ENCODE results near the gene DENND5B. TPM values are rescaled to one million over a fixed set of nuclear protein-coding genes. Genes with fewer than 3 reads are reported as not detected.
"Not testable (repeated sequence)": the region's sequence is repeated elsewhere in the genome, so short reads cannot be mapped to it uniquely, and the experiment has no call there.

The DENND5B gene
- polyA plus RNA-seq, 1 donor from 2014 or later: 30.7 TPM

GRCh38 chr12:31492599-31493196, 98.2 kb downstream of the DENND5B start:
- Mint-ChIP-seq H3K4me1 (peaks cover 7 to 26% (median 14%) of the 10 kb centered on the region in 3 donors), H3K27me3 (no peaks in the 10 kb centered on the region), H3K36me3 (peaks cover 11% of the 10 kb centered on the region), H3K27ac (no peak overlapping the region), H3K9me3 (no peaks in the 10 kb centered on the region), H3K4me3 (no peak overlapping the region)

DNA sequence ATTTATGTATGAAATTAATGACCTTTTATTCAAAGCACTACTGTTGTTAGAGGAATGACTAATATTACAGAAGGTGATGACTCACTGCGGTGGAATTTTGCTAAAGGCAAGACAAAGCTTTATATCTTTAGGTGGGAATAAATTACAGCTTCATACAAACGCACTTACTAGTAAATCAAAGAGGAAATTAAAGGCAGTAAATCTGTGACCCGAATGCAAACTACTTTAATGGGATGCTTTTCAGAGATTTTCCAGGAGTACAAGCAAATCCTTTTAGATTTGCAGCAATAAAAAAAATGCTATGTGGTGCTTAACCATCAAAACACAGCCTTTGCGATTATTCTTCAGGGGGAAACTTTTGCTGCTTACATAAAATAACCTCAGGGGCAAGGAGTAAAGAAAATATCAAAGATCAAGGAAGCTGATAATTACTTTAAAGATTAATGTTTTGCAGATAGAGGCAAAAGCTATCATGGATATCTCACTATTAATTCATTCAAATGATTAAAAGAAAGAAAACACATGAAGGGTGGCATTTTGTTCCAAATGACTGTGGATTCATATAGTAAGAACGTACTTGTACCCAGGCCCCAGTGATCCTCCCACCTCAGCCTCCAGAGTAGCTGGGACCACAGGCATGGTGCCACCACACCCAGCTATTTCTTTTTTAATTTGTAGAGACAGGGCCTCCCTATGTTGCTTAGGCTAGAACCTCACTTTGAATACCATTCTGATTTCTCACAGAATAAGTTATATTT, 98.9 kb downstream of the DENND5B start:
- Mint-ChIP-seq H3K27me3 (no peaks in the 10 kb centered on the region), H3K9me3 (no peaks in the 10 kb centered on the region), H3K4me3 (no peak overlapping the region), H3K4me1 (peaks cover 7 to 22% (median 9%) of the 10 kb centered on the region in 3 donors), H3K27ac (peak overlapping the region in 1 of 3 donors; percentile 39), H3K36me3 (peaks cover 11% of the 10 kb centered on the region)

- no peak overlapping the region for H3K27ac Mint-ChIP-seq
- H3K4me1 Mint-ChIP-seq: peaks cover 7 to 27% (median 11%) of the 10 kb centered on the region in 3 donors
- H3K4me3 Mint-ChIP-seq: no peak overlapping the region
- no peaks in the 10 kb centered on the region for H3K27me3 Mint-ChIP-seq
- H3K36me3 Mint-ChIP-seq: peaks cover 12% of the 10 kb centered on the region
- H3K9me3 Mint-ChIP-seq: no peaks in the 10 kb centered on the region
Observed at GRCh38 chr12:31491241-31491794, 99.6 kb downstream of the DENND5B start.

GRCh38 chr12:31488737-31489338, 102.1 kb downstream of the DENND5B start:
- H3K36me3 Mint-ChIP-seq: peaks cover 3% of the 10 kb centered on the region
- peak overlapping the region in 2 of 3 donors; percentile 7 to 59 for H3K27ac Mint-ChIP-seq
- no peaks in the 10 kb centered on the region for H3K27me3 Mint-ChIP-seq
- H3K4me3 Mint-ChIP-seq: no peak overlapping the region
- H3K9me3 Mint-ChIP-seq: no peaks in the 10 kb centered on the region
- peaks cover 0 to 23% (median 6%) of the 10 kb centered on the region in 3 donors for H3K4me1 Mint-ChIP-seq

DNA sequence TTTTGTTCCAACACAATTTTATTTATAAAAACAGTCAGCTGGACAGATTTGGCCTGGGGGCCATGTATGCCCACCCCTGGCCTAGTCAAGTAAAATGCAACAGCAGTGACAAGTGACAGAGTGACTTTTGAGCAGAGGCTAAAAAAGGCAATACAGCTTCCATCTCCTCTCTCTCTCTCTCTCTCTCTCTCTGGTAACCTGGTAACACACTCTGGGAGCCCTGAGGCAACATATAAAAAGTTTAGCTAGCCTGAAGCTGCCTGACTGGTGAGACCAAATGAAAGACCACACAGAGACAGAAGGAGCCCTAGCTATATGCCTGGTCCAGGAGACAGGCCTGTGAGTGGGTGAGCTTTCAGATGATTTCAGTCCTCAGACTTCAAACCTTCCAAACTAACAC, 105.4 kb downstream of the DENND5B start:
- peaks cover 13 to 39% (median 17%) of the 10 kb centered on the region in 3 donors for H3K4me1 Mint-ChIP-seq
- peaks cover 5% of the 10 kb centered on the region for H3K36me3 Mint-ChIP-seq
- H3K27ac Mint-ChIP-seq: peak overlapping the region in 1 of 3 donors; percentile 25
- H3K9me3 Mint-ChIP-seq: no peaks in the 10 kb centered on the region
- H3K4me3 Mint-ChIP-seq: no peak overlapping the region
- no peaks in the 10 kb centered on the region for H3K27me3 Mint-ChIP-seq

DNA sequence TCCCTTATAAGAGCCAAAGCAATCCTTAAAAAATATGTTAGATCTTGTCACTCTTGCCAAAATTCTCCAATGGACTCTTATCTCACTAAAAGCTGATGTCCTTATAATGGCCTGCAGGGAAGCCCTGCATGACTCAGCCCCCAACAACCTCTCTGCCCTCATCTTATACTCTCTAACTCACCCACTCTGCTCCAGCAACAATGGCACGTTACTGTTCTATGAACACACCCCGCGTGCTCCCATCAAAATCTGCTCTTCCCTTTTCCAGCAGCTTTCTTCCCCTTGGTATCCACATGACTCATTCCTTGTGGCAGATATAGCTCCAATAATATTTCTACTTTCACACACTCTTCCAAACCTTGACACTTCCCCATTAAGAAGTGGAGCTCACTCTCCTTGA, 108.1 kb downstream of the DENND5B start:
- Mint-ChIP-seq H3K4me3 (peak overlapping the region in 1 of 4 donors; percentile 5), H3K27me3 (no peaks in the 10 kb centered on the region), H3K9me3 (no peaks in the 10 kb centered on the region), H3K4me1 (peaks cover 33 to 59% (median 41%) of the 10 kb centered on the region in 3 donors), H3K36me3 (peaks cover 5% of the 10 kb centered on the region), H3K27ac (no peak overlapping the region)

DNA sequence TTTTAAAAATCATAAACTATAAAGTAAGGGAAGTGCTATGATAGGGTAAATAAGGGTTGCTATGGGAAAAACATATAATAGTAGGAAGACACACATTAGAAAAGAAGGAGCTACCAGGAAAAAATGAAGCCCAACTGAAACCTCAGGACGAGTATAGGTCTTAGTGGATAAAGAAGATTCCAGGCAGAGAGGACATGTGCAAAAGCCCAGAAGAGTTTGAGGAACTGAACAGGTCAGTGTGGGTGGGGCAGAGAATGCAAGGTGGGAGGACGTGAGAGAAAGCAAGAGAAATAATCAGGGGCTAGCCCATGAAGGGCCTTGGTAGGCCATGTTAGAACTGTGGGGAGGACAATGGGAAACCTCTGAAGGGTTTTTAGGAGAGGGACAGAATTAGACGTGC, 109.5 kb downstream of the DENND5B start:
- H3K36me3 Mint-ChIP-seq: peaks cover 6% of the 10 kb centered on the region
- H3K27ac Mint-ChIP-seq: peak overlapping the region; percentile 2 to 31 (median 20)

DNA sequence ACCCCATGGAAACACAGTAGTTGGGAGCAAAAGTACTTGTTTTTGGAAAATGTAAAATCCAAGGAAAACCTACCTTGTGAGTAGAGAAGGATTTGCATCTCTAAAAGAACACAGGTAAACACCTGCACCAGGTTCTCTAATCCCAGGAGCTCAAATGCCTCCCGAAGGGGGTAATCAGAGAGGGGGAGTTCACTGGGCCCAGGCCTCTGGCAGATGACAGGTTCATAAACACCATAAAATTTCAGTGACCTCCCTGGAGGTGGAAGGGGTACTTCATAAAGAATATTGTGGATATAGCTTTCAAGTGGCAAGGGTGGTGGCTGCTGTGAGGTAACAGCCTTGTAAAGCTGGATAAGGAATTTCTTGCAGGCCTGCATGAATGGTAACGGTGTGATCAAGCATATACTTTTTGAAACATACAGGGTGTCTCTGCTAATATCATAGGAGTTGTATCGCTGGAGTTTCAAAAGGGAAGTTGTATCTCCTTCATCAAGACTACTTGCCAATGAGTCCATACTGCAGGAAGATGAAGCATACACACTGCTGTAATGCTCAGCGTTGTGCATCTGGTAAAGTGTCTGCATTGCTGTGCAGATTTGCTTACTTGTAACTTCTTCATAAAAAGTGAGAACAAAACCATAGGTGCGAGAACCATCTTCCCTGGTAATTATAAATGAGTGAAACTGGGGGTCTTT, 111.3 kb downstream of the DENND5B start:
- no peaks in the 10 kb centered on the region for H3K9me3 Mint-ChIP-seq
- peak overlapping the region in 1 of 4 donors; percentile 47 for H3K4me3 Mint-ChIP-seq
- peak overlapping the region in 1 of 3 donors; percentile 55 for H3K27ac Mint-ChIP-seq
- peaks cover 36 to 57% (median 52%) of the 10 kb centered on the region in 3 donors for H3K4me1 Mint-ChIP-seq
- no peaks in the 10 kb centered on the region for H3K27me3 Mint-ChIP-seq
- peaks cover 12% of the 10 kb centered on the region for H3K36me3 Mint-ChIP-seq

More for the DNA sequence above, 109.5 kb downstream of the DENND5B start:
- no peaks in the 10 kb centered on the region for H3K9me3 Mint-ChIP-seq
- H3K4me3 Mint-ChIP-seq: no peak overlapping the region
- H3K27me3 Mint-ChIP-seq: no peaks in the 10 kb centered on the region
- H3K4me1 Mint-ChIP-seq: peaks cover 35 to 63% (median 49%) of the 10 kb centered on the region in 3 donors

DNA sequence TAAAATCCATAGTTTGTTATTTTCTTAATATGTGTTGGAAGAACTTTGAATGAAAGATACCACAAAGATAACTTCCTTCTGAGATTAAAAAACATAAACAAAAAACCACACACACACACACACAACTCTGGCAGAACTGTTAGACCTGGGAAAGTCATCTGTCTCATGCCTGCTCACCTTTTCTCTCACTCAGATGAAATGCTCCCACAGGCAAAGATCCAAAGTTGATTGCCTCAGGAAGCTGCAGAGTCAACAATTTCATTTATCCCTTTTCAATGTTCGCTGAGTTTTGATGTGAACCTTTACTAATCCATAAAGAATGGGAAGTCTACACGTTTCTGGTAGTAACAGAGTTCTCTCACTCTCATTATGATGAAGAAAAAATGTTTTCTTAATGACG, 112.0 kb downstream of the DENND5B start:
- Mint-ChIP-seq H3K27me3 (no peaks in the 10 kb centered on the region), H3K36me3 (peaks cover 13% of the 10 kb centered on the region), H3K9me3 (no peaks in the 10 kb centered on the region), H3K27ac (peak overlapping the region in 1 of 3 donors; percentile 16), H3K4me1 (peaks cover 36 to 62% (median 52%) of the 10 kb centered on the region in 3 donors), H3K4me3 (no peak overlapping the region)

DNA sequence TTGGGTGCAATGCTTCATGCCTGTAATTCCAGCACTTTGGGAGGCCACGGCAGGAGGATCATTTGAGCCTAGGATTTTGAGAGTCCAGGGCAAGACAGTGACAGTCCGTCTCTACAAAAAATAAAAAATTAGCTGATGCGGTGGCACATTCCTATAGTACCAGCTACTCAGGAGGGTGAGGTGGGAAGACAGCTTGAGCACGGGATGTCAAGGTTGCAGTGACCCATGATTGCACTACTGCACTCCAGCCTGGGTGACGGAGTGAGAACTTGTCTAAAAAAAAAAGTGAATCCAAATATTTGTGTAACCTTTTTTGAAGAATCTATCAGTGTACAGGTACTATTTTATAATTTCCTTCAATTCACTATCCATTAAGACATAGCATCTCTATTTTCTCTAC, 112.5 kb downstream of the DENND5B start:
- Mint-ChIP-seq H3K4me1 (peaks cover 36 to 62% (median 52%) of the 10 kb centered on the region in 3 donors), H3K36me3 (peaks cover 13% of the 10 kb centered on the region), H3K27ac (peak overlapping the region in 1 of 3 donors; percentile 16), H3K27me3 (no peaks in the 10 kb centered on the region), H3K9me3 (no peaks in the 10 kb centered on the region), H3K4me3 (peak overlapping the region in 2 of 4 donors; percentile 23 to 52)

- Mint-ChIP-seq H3K4me1 (peaks cover 36 to 61% (median 50%) of the 10 kb centered on the region in 3 donors), H3K27ac (peak overlapping the region in 2 of 3 donors; percentile 54 to 63), H3K9me3 (no peaks in the 10 kb centered on the region), H3K27me3 (no peaks in the 10 kb centered on the region), H3K4me3 (no peak overlapping the region), H3K36me3 (peaks cover 13% of the 10 kb centered on the region)
Observed at GRCh38 chr12:31477687-31478086, 113.2 kb downstream of the DENND5B start.

GRCh38 chr12:31476437-31476836, 114.5 kb downstream of the DENND5B start:
- Mint-ChIP-seq H3K4me1 (peaks cover 31 to 50% (median 43%) of the 10 kb centered on the region in 3 donors), H3K9me3 (no peaks in the 10 kb centered on the region), H3K4me3 (peak overlapping the region in 1 of 4 donors; percentile 28)

DNA sequence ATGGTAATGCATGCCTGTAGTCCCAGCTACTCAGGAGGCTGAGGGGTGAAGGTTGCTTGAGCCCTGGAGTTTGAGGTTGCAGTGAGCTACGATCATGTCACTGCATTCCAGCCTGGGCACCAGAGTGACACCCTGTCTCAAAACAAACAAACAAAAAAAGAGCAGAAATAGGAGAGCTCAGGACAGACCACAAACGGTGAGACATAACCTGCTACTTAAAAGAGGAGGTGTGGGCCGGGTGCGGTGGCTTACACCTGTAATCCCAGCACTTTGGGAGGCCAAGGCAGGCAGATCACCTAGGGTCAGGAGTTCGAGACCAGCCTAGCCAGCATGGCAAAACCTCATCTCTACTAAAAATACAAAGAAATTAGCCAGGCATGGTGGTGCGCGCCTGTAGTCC, 115.3 kb downstream of the DENND5B start:
- H3K27ac Mint-ChIP-seq, H3K9me3 Mint-ChIP-seq, H3K4me3 Mint-ChIP-seq, H3K27me3 Mint-ChIP-seq: not testable (repeated sequence)
- Mint-ChIP-seq H3K36me3 (peaks cover 11% of the 10 kb centered on the region), H3K4me1 (peaks cover 27 to 44% (median 38%) of the 10 kb centered on the region in 3 donors)

More at GRCh38 chr12:31476437-31476836, 114.5 kb downstream of the DENND5B start:
- Mint-ChIP-seq H3K27me3 (no peaks in the 10 kb centered on the region), H3K27ac (peak overlapping the region in 1 of 3 donors; percentile 32), H3K36me3 (peaks cover 9% of the 10 kb centered on the region)

GRCh38 chr12:31474751-31475150, 116.2 kb downstream of the DENND5B start:
- H3K27ac Mint-ChIP-seq: no peak overlapping the region
- H3K4me1 Mint-ChIP-seq: peaks cover 20 to 36% (median 31%) of the 10 kb centered on the region in 3 donors
- peaks cover 0 to under 1% (median 0%) of the 10 kb centered on the region in 3 donors for H3K9me3 Mint-ChIP-seq
- peaks cover 13% of the 10 kb centered on the region for H3K36me3 Mint-ChIP-seq
- H3K4me3 Mint-ChIP-seq: no peak overlapping the region
- no peaks in the 10 kb centered on the region for H3K27me3 Mint-ChIP-seq
